Stimulated activated CD8-positive, alpha-beta memory T cell treated with anti-CD3 and anti-CD28 coated beads, Interleukin-7, amount 100 ng/mL, for 4 hours (primary cell): ENCODE data around the gene PCMTD2.

Experiments
- DNase-seq, 2 donors: peaks; one replicate each; pipeline ENCODE4 v3.0.0-alpha.2; 2020; ENCODE audit warnings: low read depth in 2 of 2

Gene PCMTD2

GRCh38 chr20:64255361-64256281 lies at the start of gene PCMTD2:
PCMTD2 (plus strand) TSS chr20:64255748; CDS start chr20:64259966, 4,218 bp downstream.
- DNase-seq = peak; percentile 62 to 77

- no peak for DNase-seq
Measured at GRCh38 chr20:64206614-64207013, 48.9 kb upstream of the PCMTD2 start.

DNA sequence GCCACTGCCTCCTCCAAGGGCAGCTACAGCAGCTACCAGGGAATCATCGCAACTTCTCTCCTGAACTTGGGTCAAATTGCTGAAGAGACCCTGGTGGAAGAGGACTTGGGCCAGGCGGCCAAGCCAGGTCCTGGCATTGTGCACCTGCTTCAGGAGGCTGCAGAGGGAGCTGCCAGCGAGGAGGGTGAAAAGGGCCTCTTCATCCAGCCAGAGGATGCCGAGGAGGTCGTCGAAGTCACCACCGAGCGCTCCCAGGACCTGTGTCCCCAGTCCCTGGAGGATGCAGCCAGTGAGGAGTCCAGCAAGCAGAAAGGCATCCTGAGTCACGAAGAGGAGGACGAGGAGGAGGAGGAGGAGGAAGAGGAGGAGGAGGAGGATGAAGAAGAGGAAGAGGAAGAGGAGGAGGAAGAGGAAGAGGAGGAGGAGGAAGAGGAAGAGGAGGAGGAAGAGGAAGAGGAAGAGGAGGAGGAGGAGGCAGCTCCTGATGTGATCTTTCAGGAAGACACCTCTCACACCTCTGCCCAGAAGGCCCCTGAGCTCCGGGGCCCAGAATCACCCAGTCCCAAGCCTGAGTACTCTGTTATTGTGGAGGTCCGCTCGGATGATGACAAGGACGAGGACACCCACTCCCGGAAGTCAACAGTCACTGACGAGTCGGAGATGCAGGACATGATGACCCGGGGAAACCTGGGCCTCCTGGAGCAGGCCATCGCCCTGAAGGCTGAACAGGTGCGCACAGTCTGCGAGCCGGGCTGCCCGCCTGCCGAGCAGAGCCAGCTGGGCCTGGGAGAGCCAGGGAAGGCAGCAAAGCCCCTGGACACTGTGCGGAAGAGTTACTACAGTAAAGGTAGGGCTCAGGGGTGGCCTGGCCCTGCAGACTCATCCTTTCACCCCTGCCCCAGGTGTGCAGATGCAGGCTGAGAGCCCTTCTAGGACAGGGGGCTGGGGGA lies 47.6 kb upstream of the PCMTD2 start:
- no peak for DNase-seq

DNA sequence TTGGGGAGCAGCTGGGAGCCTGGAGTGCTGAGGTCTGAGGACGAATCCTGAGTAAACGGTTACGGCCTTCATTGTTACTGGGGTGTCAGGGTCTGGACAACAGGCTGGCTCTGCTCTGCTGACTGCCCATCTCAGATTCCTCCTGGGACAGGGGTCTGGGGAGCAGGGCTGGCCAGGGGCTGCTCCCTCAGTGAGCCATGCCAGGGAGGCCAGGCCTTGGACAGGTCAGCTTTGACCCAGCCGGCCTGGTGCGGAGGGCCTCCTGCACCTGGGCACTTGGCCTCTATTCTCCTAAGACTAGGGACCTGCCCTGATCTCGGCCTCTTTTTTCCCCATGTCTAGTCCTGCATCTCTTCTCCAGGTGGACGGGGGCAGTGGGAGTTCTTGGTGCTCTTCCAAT lies 46.4 kb upstream of the PCMTD2 start:
- DNase-seq = no peak

- no peak for DNase-seq
Measured at GRCh38 chr20:64210656-64211369, 44.7 kb upstream of the PCMTD2 start.

DNA sequence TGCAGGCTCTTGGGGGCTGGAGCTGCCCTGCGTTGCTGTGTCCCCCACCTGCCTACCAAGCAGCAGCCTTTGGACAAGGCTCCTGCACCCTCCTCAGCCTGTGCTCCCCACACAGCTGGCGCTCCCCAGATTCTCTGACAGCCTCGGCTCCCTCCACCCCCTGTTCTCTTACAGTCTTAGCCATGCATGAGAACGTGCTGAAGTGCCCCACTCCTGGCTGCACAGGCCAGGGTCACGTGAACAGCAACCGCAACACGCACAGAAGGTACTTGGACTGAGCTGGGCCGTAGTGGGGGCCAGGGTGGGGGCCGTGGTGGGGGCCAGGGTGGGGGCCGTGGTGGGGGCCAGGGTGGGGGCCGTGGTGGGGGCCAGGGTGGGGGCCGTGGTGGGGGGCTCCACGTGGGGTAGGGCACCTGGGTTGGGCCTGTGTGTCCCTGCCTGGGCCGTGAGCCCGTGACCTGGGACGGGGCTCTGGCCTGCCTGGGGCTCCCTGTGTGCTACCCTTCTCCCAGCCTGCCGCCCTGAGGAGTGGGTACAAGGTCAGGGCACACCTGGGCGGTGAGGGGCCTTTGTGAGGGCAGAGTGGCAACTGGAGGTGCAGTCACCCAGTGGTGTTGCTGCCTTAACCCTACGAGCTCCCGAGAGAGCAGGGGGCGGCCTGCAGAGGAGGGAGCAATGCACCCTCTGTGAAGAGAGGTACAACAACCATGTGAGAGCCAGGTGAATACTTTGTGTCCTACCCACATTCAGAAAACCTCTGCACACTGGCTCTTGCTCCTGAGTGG lies 43.5 kb upstream of the PCMTD2 start:
- no peak for DNase-seq

DNA sequence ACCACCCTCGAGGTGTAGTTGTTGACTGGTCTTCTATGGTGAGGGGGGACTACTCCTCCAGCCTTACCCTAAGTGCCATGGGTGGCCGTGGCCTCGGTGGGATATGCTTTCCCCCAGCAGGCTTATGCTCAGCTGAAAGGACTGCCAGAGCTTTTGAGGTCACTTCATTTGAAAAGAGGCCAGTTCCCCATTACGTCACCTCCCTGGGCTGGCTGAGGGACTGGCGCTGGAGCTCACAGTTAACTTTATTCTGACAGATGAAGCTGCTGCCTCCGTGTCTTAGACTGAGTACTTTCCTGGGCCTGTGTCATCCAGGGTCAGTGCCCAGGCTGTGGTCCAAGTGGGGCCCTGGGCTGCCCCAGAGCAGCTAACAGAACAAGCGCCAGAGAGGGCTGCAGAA lies 42.8 kb upstream of the PCMTD2 start:
- DNase-seq = no peak

- DNase-seq = no peak
Measured at GRCh38 chr20:64214113-64214512, 41.4 kb upstream of the PCMTD2 start.

DNA sequence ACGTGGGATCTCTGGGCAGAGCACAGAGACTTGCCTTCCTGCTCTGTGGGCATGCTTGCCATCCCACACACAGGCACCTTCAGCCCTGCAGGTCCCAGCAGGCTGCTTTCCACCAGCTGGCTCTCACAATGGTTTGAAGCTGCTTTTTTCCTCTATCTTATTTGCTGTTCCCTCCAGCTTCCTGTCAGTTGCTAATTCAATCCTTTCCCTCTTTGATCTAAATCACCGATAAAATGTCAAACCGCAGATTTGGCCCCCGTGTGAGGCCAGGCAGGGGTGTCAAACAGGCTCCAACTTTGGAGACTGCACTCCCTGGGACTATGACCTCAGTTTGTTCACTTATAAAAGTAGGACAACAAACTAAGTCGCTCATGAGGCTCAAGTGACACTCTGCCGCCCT lies 40.6 kb upstream of the PCMTD2 start:
- no peak for DNase-seq

DNA sequence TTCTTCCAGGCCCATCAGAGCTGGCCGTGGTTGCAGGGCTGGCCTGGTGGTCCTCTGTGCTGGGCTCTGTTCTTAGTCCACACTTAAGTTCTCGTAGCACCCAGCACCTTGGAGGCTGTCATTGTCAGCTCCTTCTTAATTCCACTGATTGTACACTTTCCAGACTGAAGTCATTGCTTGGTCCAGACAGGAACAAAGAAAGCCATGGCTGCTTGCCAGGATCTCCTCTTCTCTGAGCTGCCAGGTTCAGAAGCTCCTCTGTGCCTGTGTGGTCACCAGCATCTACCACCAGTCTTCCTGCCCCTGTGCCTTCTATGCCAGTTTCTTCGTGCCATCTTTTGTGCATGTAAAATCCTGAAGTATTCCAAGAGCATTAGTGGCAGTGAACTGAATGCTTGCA lies 39.5 kb upstream of the PCMTD2 start:
- DNase-seq = no peak

DNA sequence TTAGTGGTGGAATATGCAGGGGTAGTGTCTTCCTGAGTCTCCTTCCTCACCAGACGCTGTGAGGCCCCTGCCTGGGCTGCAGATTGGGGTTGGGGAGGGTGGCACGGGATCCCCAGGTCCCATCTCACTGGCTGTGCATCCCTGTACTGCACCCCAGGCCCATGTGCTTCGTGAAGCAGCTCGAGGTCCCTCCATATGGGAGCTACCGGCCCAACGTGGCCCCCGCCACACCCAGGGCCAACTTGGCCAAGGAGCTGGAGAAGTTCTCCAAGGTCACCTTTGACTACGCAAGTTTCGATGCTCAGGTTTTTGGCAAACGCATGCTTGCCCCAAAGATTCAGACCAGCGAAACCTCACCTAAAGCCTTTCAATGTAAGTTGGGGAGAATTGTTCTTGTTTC lies 38.6 kb upstream of the PCMTD2 start:
- no peak for DNase-seq

- no peak for DNase-seq
Measured at GRCh38 chr20:64217539-64218221, 37.9 kb upstream of the PCMTD2 start.

DNA sequence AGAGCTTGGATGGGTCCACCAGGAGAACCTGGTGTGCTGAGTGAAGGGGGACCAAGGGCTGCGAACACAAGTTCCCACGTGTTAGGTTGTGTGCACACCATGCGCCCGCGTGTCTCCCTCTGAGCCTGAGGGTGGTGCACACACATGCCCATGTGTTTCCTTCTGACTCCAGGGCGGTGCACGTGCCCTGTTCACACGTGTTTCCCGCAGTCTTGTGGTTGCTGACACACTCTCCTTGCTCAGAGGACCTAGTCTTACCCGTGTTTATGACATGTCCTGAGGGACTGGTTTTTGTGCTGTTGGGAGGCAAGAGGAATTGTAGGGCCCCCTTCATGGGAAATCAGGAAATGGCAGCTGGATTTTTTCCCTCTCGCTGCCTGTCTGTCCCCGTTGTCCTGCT lies 36.3 kb upstream of the PCMTD2 start:
- DNase-seq = no peak

GRCh38 chr20:64219730-64220129 lies 35.8 kb upstream of the PCMTD2 start:
- no peak for DNase-seq

DNA sequence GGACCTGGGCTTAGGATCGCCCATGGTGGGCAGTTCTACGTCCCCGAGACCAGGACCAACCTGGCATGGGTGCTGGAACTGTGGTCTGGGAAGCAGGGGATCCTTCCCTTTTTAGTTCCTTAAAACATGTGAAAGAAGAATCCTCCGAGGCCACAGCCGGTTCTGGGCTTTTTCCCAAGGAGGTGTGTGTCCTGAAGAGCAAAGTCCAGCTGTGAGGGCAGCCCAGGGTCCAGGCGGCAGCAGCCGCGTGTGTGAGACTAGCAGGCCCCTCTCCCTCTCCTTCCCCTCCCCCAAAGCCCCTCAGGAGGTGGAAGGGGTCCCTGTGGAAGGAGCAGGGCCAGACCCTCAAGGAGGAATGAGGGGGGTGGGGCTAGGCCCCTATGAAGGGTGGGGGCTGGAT lies 35.1 kb upstream of the PCMTD2 start:
- no peak for DNase-seq

GRCh38 chr20:64220891-64221527 lies 34.5 kb upstream of the PCMTD2 start:
- no peak for DNase-seq

DNA sequence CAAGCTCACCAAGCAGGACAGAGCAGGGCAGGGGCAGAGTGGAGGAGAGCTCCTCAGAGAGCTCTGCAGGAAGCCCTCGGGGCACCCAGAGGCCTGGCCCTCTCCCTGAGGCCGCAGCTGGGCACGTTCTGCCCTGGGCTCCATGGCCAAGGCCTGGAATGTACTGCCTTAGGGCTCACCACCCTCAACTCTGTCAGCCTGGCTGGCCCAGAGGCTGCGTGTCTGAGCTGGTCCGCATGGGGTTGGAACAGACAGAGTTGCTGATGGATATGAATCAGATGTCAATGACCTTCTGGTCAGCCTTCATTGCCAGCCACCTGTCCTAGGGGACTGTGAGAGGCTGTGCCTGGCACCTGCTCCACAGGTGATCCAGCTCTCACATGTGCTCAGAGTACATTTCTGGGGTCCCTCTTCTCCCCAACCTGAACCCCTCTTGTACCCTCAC lies 33.2 kb upstream of the PCMTD2 start:
- no peak for DNase-seq

DNA sequence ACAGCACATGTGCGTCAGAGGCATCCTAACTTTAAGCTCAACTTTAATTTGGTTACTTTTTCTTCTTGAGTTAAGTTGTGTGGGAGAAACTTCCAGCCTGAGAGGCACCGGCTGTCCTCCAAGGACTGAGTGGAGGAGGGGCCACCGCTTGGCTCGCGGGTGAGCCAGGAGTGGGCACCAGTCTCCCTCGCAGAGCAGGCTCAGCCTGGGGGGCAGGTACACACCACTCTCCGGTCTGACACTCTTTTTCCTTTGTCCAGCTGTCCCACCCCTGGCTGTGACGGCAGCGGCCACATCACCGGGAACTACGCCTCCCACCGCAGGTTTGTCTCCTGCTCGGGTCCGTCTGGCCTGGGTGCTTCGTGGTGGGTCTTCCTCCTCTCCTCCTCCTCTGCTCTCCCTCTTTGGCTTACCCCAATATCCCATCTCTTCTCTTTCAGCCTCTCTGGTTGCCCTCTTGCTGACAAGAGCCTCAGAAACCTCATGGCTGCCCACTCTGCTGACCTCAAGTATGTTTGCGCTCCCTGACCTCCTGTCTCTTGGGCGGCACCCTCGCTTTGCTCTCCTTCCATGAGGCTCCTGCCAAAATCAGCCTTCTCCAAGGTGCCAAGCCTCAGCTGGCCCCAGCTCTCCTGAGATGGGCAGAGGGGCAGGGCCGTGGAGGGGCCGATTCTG lies 32.6 kb upstream of the PCMTD2 start:
- DNase-seq = no peak

DNA sequence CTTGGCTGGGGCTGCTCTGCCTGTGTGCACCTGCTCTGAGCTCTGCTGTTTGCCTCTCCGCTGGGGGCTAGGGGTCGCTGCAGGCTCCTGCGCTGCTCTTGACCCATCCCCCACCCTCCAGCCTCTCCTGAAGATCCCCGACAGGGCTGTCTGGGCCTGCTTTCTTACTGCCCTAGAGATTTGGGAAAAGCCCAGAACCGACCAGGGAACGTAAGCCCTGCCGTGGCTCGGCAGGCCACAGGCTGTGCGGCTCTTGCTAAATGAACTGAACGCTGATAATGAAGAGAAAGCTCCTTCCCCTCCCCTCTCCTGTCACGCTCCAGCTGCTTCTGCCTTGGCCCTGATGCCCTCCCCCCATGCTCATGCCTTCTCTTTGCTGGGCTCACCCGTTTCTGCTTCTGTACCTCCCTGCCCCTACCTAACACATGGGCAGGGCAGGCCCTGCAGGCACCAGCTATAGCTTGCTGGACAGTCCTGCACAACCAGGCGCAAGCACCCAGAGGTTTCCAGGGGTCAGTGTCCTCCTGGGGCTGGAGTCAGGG lies 32.0 kb upstream of the PCMTD2 start:
- no peak for DNase-seq
